Measurements from ENCODE around the gene BMP8B.
"Not testable (repeated sequence)": the region's sequence is repeated elsewhere in the genome, so short reads cannot be mapped to it uniquely, and the experiment has no call there.

BMP8B gene

GRCh38 chr1:39788758-39789570 lies at the start of gene BMP8B:
Gene BMP8B (minus strand): TSS chr1:39788865. CDS start chr1:39788485, 380 bp downstream.
- peak; percentile 62 for DNase-seq

GRCh38 chr1:39836595-39837110 lies 48.0 kb upstream of the BMP8B start:
- no peak for DNase-seq

GRCh38 chr1:39835935-39836594 lies 47.4 kb upstream of the BMP8B start:
- no peak for DNase-seq

GRCh38 chr1:39835110-39835509 lies 46.4 kb upstream of the BMP8B start:
- no peak for DNase-seq

- DNase-seq, result no peak
Measured at GRCh38 chr1:39833621-39834385, 45.1 kb upstream of the BMP8B start.

GRCh38 chr1:39833121-39833520 lies 44.5 kb upstream of the BMP8B start:
- DNase-seq, result no peak

- DNase-seq, result no peak
Measured at GRCh38 chr1:39832294-39832693, 43.6 kb upstream of the BMP8B start.

GRCh38 chr1:39829791-39830533 lies 41.3 kb upstream of the BMP8B start:
- no peak for DNase-seq

- DNase-seq, result no peak
Measured at GRCh38 chr1:39828734-39829133, 40.1 kb upstream of the BMP8B start.

GRCh38 chr1:39828255-39828654 lies 39.6 kb upstream of the BMP8B start:
- not testable (repeated sequence) for DNase-seq

- DNase-seq, result no peak
Measured at GRCh38 chr1:39827201-39827600, 38.5 kb upstream of the BMP8B start.

- no peak for DNase-seq
Measured at GRCh38 chr1:39826583-39826982, 37.9 kb upstream of the BMP8B start.

- DNase-seq, result no peak
Measured at GRCh38 chr1:39825432-39825941, 36.8 kb upstream of the BMP8B start.

GRCh38 chr1:39823450-39823849 lies 34.8 kb upstream of the BMP8B start:
- DNase-seq, result not testable (repeated sequence)

GRCh38 chr1:39822146-39822545 lies 33.5 kb upstream of the BMP8B start:
- DNase-seq, result no peak

- no peak for DNase-seq
Measured at GRCh38 chr1:39819091-39819812, 30.6 kb upstream of the BMP8B start.

GRCh38 chr1:39818482-39818881 lies 29.8 kb upstream of the BMP8B start:
- DNase-seq, result no peak

- DNase-seq, result peak; percentile 70
Measured at GRCh38 chr1:39817091-39817932, 28.6 kb upstream of the BMP8B start.

- DNase-seq, result peak; percentile 49
Measured at GRCh38 chr1:39816415-39817090, 27.9 kb upstream of the BMP8B start.

GRCh38 chr1:39812913-39813312 lies 24.2 kb upstream of the BMP8B start:
- no peak for DNase-seq

Data from stimulated activated CD4-positive, alpha-beta T cell treated with anti-CD3 and anti-CD28 coated beads, Interleukin-15, amount 100 ng/mL, for 24 hours (primary cell).